H1 (cell line): ENCODE data around the gene ARHGEF18. TPM values are rescaled to one million over a fixed set of nuclear protein-coding genes. Genes with fewer than 3 reads are reported as not detected.

ENCODE experiments used
- CTCF ChIA-PET: fragments of 300-600 bp; sonication (Branson Sonifier 250); formaldehyde crosslinking; loops from one replicate; lab custom pipeline; 2021; ENCODE audit not compliant: partially characterized antibody; lab: Charles Lee
- POLR2A ChIA-PET: fragments of 300-600 bp; sonication (Branson Sonifier 250); formaldehyde crosslinking; loops from one replicate; lab custom pipeline; 2021; ENCODE audit warnings: inconsistent platforms; ENCODE audit not compliant: partially characterized antibody; lab: Charles Lee
- DNase-seq, 2 experiments: peaks; one replicate each; pipeline versions ENCODE4 v3.0.0 to v3.0.0-alpha.2; 2010 to 2022; ENCODE audit warnings: low spot score in 2 of 2, low read depth in 1 of 2, mixed read lengths in 1 of 2
- FAIRE-seq: peaks from 2 replicates; lab custom pipeline; 2011; peaks lifted over from hg19 to GRCh38; lab: Jason Lieb, UNC
- H2AFZ ChIP-seq: 2 replicates; pipeline ENCODE4 v1.8.1; 2012; ENCODE audit warnings: low read length, inconsistent platforms
- H2AK5ac ChIP-seq: 2 replicates; pipeline ENCODE4 v1.6.1; 2013; ENCODE audit warnings: low read depth, low read length
- H2BK120ac ChIP-seq: replicated peaks from 2 replicates; pipeline ENCODE3; 2013; ENCODE audit warnings: low read depth, low read length, inconsistent platforms
- H2BK12ac ChIP-seq: 2 replicates; pipeline ENCODE4 v1.6.1; 2013; ENCODE audit warnings: low read depth, low read length
- H2BK15ac ChIP-seq: 2 replicates; pipeline ENCODE4 v1.6.1; 2013; ENCODE audit warnings: low read length
- H2BK20ac ChIP-seq: 2 replicates; pipeline ENCODE4 v1.6.1; 2013; ENCODE audit warnings: low read length
- H2BK5ac ChIP-seq: 2 replicates; pipeline ENCODE4 v1.6.1; 2013; ENCODE audit warnings: low read depth, low read length
- H3K14ac ChIP-seq: 2 replicates; pipeline ENCODE4 v1.6.1; 2013; ENCODE audit warnings: inconsistent platforms; ENCODE audit not compliant: insufficient read length
- H3K18ac ChIP-seq: 2 replicates; pipeline ENCODE4 v1.6.1; 2013; ENCODE audit warnings: low read length; ENCODE audit errors: extremely low read depth
- H3K23ac ChIP-seq: 2 replicates; pipeline ENCODE4 v1.6.1; 2013; ENCODE audit warnings: inconsistent platforms; ENCODE audit not compliant: insufficient read length
- H3K23me2 ChIP-seq: 2 replicates; pipeline ENCODE4 v1.6.1; 2013; ENCODE audit warnings: low read depth, low read length
- H3K27ac ChIP-seq: 2 replicates; pipeline ENCODE4 v1.6.1; 2011; ENCODE audit warnings: low read depth, low read length, inconsistent platforms
- H3K27me3 ChIP-seq, 4 experiments: replicated peaks in 1 of 4; 1 replicate in 1 of 4; 2 replicates in 3 of 4; pipeline versions ENCODE4 v1.6.1 to v1.8.1; 2011 to 2013; ENCODE audit warnings: low read length in 3 of 4, mild to moderate bottlenecking in 3 of 4, inconsistent platforms in 2 of 4, mixed read lengths in 2 of 4, moderate library complexity in 1 of 4; ENCODE audit not compliant: control insufficient read depth in 3 of 4, insufficient read depth in 3 of 4; ENCODE audit errors: extremely low read depth in 1 of 4
- H3K36me3 ChIP-seq, 4 experiments: 2 replicates each; pipeline versions ENCODE4 v1.6.1 to v1.8.1; 2011 to 2013; ENCODE audit warnings: mild to moderate bottlenecking in 4 of 4, low read length in 3 of 4, moderate library complexity in 2 of 4, control low read depth in 1 of 4, inconsistent platforms in 1 of 4; ENCODE audit not compliant: insufficient read depth in 4 of 4, control insufficient read depth in 2 of 4
- H3K4ac ChIP-seq: replicated peaks from 2 replicates; pipeline ENCODE3; 2013; ENCODE audit warnings: low read length, low read depth, mixed read lengths, inconsistent platforms; ENCODE audit not compliant: insufficient read length
- H3K4me1 ChIP-seq, 4 experiments: replicated peaks in 1 of 4; 1 replicate in 1 of 4; 2 replicates in 3 of 4; pipeline versions ENCODE4 v1.6.1 to v1.8.1; 2011 to 2013; ENCODE audit warnings: low read length in 3 of 4, inconsistent platforms in 2 of 4, mixed read lengths in 1 of 4; ENCODE audit not compliant: insufficient read depth in 4 of 4, control insufficient read depth in 3 of 4
- H3K4me2 ChIP-seq, 2 experiments: 2 replicates each; pipeline versions ENCODE4 v1.6.1 to v1.8.1; 2011 to 2013; ENCODE audit warnings: low read depth in 2 of 2, low read length in 2 of 2, control low read depth in 1 of 2, inconsistent platforms in 1 of 2, mild to moderate bottlenecking in 1 of 2; ENCODE audit not compliant: insufficient read depth in 1 of 2
- H3K4me3 ChIP-seq, 4 experiments: fragments of 200-600, 300-600 bp in 1 of 4; sonication (generic), shearing (Covaris generic), sonication (Bioruptor Twin) in 1 of 4; 2 replicates each; pipeline versions ENCODE4 v1.5.1 to v1.8.1; 2011 to 2016; ENCODE audit warnings: low read length in 4 of 4, low read depth in 3 of 4, control low read depth in 2 of 4, inconsistent platforms in 2 of 4, mild to moderate bottlenecking in 2 of 4, mixed read lengths in 1 of 4, moderate library complexity in 1 of 4; ENCODE audit not compliant: insufficient read depth in 2 of 4; ENCODE audit errors: extremely low read depth in 1 of 4
- H3K56ac ChIP-seq: replicated peaks from 2 replicates; pipeline ENCODE3; 2013; ENCODE audit warnings: low read depth, mild to moderate bottlenecking, mixed read lengths, low read length, inconsistent platforms; ENCODE audit not compliant: insufficient read length
- H3K79me1 ChIP-seq: 2 replicates; pipeline ENCODE4 v1.6.1; 2013; ENCODE audit warnings: low read depth, low read length, control low read depth
- H3K79me2 ChIP-seq, 2 experiments: 2 replicates each; pipeline versions ENCODE4 v1.6.1 to v1.8.1; 2012 to 2013; ENCODE audit warnings: low read length in 2 of 2, mild to moderate bottlenecking in 2 of 2, inconsistent platforms in 1 of 2; ENCODE audit not compliant: insufficient read depth in 2 of 2, control insufficient read depth in 1 of 2
- H3K9ac ChIP-seq, 4 experiments: replicated peaks in 1 of 4; 1 replicate in 1 of 4; 2 replicates in 3 of 4; pipeline versions ENCODE4 v1.6.1 to v1.8.1; 2011 to 2013; ENCODE audit warnings: low read depth in 3 of 4, low read length in 3 of 4, control low read depth in 2 of 4, mild to moderate bottlenecking in 2 of 4, moderate library complexity in 2 of 4, inconsistent platforms in 1 of 4; ENCODE audit errors: extremely low read depth in 1 of 4
- H3K9me3 ChIP-seq, 2 experiments: 2 replicates each; pipeline versions ENCODE4 v1.6.1 to v1.8.1; 2012 to 2013; ENCODE audit warnings: mild to moderate bottlenecking in 2 of 2, moderate library complexity in 2 of 2, control low read depth in 1 of 2, inconsistent platforms in 1 of 2, low read depth in 1 of 2, low read length in 1 of 2, mixed read lengths in 1 of 2; ENCODE audit not compliant: insufficient read depth in 2 of 2
- H4K20me1 ChIP-seq, 2 experiments: replicated peaks in 1 of 2; 2 replicates each; pipeline versions ENCODE3 to v1.8.1; 2011 to 2013; ENCODE audit warnings: inconsistent platforms in 2 of 2, low read length in 2 of 2, mild to moderate bottlenecking in 1 of 2; ENCODE audit not compliant: insufficient read depth in 2 of 2, control insufficient read depth in 1 of 2
- H4K5ac ChIP-seq: 2 replicates; pipeline ENCODE4 v1.6.1; 2013; ENCODE audit warnings: low read length, low read depth, mixed read lengths, inconsistent platforms; ENCODE audit not compliant: insufficient read length
- H4K8ac ChIP-seq: 2 replicates; pipeline ENCODE4 v1.8.0; 2013; ENCODE audit warnings: mild to moderate bottlenecking, moderate library complexity, low read length, inconsistent platforms; ENCODE audit not compliant: insufficient read depth; ENCODE audit errors: extremely low read depth
- H4K91ac ChIP-seq: replicated peaks from 2 replicates; pipeline ENCODE3; 2013; ENCODE audit warnings: low read length, mixed read lengths, inconsistent platforms; ENCODE audit not compliant: insufficient read length
- CEBPB ChIP-seq: IDR thresholded peaks from 2 replicates; pipeline ENCODE4 v1.6.1; 2012; ENCODE audit warnings: low read depth, low read length
- KDM1A ChIP-seq: fragments of 200-600, 300-600 bp; sonication (generic); IDR thresholded peaks from 2 replicates; pipeline ENCODE4 v1.7.1; 2016; ENCODE audit warnings: mild to moderate bottlenecking, low read length, borderline replicate concordance
- RAD21 ChIP-seq, 2 experiments: IDR thresholded peaks in 1 of 2; conservative IDR thresholded peaks in 1 of 2; 2 replicates each; pipeline ENCODE4 v1.6.1; 2011; ENCODE audit warnings: low read depth in 2 of 2, low read length in 2 of 2, improper control_type of control experiment in 1 of 2, inconsistent platforms in 1 of 2, mild to moderate bottlenecking in 1 of 2, moderate library complexity in 1 of 2
- SIN3A ChIP-seq, 2 experiments: IDR thresholded peaks in 1 of 2; conservative IDR thresholded peaks in 1 of 2; 2 replicates each; pipeline ENCODE4 v1.6.1; 2011 to 2012; ENCODE audit warnings: low read length in 2 of 2, improper control_type of control experiment in 1 of 2, low read depth in 1 of 2, mild to moderate bottlenecking in 1 of 2
- WGBS, 2 experiments: shearing (Covaris generic) in 1 of 2; methylation state at CpG; one replicate each; pipeline versions ENCODE4 v1.1.6 to v1.1.7; 2013 to 2015; ENCODE audit warnings: low lambda C conversion rate in 2 of 2, mixed read lengths in 2 of 2, inconsistent platforms in 1 of 2, low coverage in 1 of 2, missing lambda C conversion rate in 1 of 2; ENCODE audit not compliant: insufficient replicate concordance in 2 of 2, insufficient coverage in 1 of 2, insufficient read length in 1 of 2; ENCODE audit errors: extremely low coverage in 1 of 2, missing lambda C conversion rate in 1 of 2; 5-methylcytosine and 5-hydroxymethylcytosine counted together
- polyA plus RNA-seq, 7 experiments: library from polyadenylated mRNA; depleted of rRNA in 3 of 7; stranded (reverse) in 5 of 7; unstranded in 2 of 7; fragments of >200 nt in 5 of 7; fragments of 200-250 nt in 2 of 7; gene quantifications; 1 replicate in 5 of 7; 2 replicates in 1 of 7; 4 replicates in 1 of 7; pipeline versions ENCODE4 v1.2.1 to v1.2.3, GENCODE V29; 2011 to 2013; ENCODE audit warnings: missing spikeins in 2 of 7, mixed read lengths in 2 of 7
- total RNA-seq: library from RNA; stranded (reverse); fragmentation: NEBNext Ultra II Directional; extraction: Animal tissue kit (Norgen Biotek cat#: 25700); gene quantifications from 2 replicates; pipeline ENCODE4 v1.2.1, GENCODE V29; 2021

The ARHGEF18 gene
- total and polyA plus RNA-seq, 2 of the 8 experiments (the other 6 are each of a cell fraction or from before 2014, with no cell fraction given) = 12.2 to 35.9 TPM

- Histone ChIP-seq H3K56ac (no peak overlapping the region), H3K4me1 (peaks cover 0 to 6% (median 3%) of the 10 kb centered on the region in 4 experiments; a peak in 3 of 7 replicates), H2BK12ac (no peak overlapping the region), H4K91ac (no peak overlapping the region), H3K79me1 (no peaks in the 10 kb centered on the region), H3K14ac (no peak overlapping the region), H3K4me2 (no peak overlapping the region), H2BK15ac (no peak overlapping the region), H3K9me3 (no peaks in the 10 kb centered on the region), H3K4me3 (no peak overlapping the region), H2AFZ (no peak overlapping the region), H3K4ac (no peak overlapping the region), H3K79me2 (no peaks in the 10 kb centered on the region), H3K9ac (no peak overlapping the region), H2AK5ac (no peak overlapping the region), H3K23ac (no peak overlapping the region), H3K23me2 (no peaks in the 10 kb centered on the region), H3K36me3 (no peaks in the 10 kb centered on the region), H2BK20ac (no peak overlapping the region), H4K20me1 (no peaks in the 10 kb centered on the region), H3K27ac (no peak overlapping the region), H3K27me3 (no peaks in the 10 kb centered on the region), H4K8ac (no peak overlapping the region), H2BK5ac (no peak overlapping the region), H2BK120ac (no peak overlapping the region), H4K5ac (no peak overlapping the region), H3K18ac (no peak overlapping the region)
- FAIRE-seq (no peak), DNase-seq (no peak)
- POLR2A ChIA-PET = interaction anchor here (0.8 kb wide), 1 partner anchor 13 kb away, joined by 3 read pairs; no protein-coding TSS in a partner anchor
- no peak for TF ChIP-seq SIN3A (conservative IDR thresholded peaks at IDR 0.05 in 1 of 2, IDR thresholded peaks at IDR 0.05 in 1 of 2; ENCODE audit: low read depth in 1 of 2, low read length in 2 of 2)
- TF ChIP-seq CEBPB = no peak
- TF ChIP-seq RAD21 (IDR thresholded peaks at IDR 0.05 in 1 of 2, conservative IDR thresholded peaks at IDR 0.05 in 1 of 2; ENCODE audit: low read depth in 2 of 2, low read length in 2 of 2) = no peak
- no peak for TF ChIP-seq KDM1A
- CTCF ChIA-PET = interaction anchor here (6.1 kb wide), 1 partner anchor 18 kb away, joined by 57 read pairs; no protein-coding TSS in a partner anchor
- WGBS, 2 experiments = 88% methylated on average over 6 of the region's 6 CpGs; no CpG with 5 or more reads in 1 of the 2 experiments
Measured at GRCh38 chr19:7373862-7374261, 25.1 kb downstream of the ARHGEF18 start.
